HEK293 (cell line): ENCODE data around the gene ANK2.

Experiments used
- ZBTB1 ChIP-seq: fragments of 450-650 bp; formaldehyde crosslinking; IDR thresholded peaks from 2 replicates; pipeline ENCODE4 v1.5.1; 2016; ENCODE audit warnings: missing biosample characterization, missing genetic modification characterization
- ZBTB21 ChIP-seq: fragments of 450-650 bp; formaldehyde crosslinking; IDR thresholded peaks from 2 replicates; pipeline ENCODE4 v1.5.1; 2017; ENCODE audit warnings: missing biosample characterization, missing genetic modification characterization
- ZBTB8A ChIP-seq: fragments of 450-650 bp; formaldehyde crosslinking; IDR thresholded peaks from 2 replicates; pipeline ENCODE4 v1.5.1; 2016; ENCODE audit warnings: missing biosample characterization, missing genetic modification characterization
- ZFP37 ChIP-seq: fragments of 450-650 bp; formaldehyde crosslinking; IDR thresholded peaks from 2 replicates; pipeline ENCODE4 v1.5.1; 2016; ENCODE audit warnings: missing biosample characterization, missing genetic modification characterization
- ZNF514 ChIP-seq: fragments of 450-650 bp; formaldehyde crosslinking; IDR thresholded peaks from 2 replicates; pipeline ENCODE4 v1.5.1; 2016; ENCODE audit warnings: missing biosample characterization, missing genetic modification characterization
- ZSCAN30 ChIP-seq: fragments of 450-650 bp; IDR thresholded peaks from 2 replicates; pipeline ENCODE4 v1.5.1; 2018; ENCODE audit warnings: missing biosample characterization, mild to moderate bottlenecking, missing genetic modification characterization, moderate library complexity

- TF ChIP-seq ZFP37: no peak
- TF ChIP-seq ZNF514 (tag by site-specific recombination): no peak
- TF ChIP-seq ZBTB8A (tag by site-specific recombination): no peak
- no peak for TF ChIP-seq ZBTB21 (tag by site-specific recombination)
- TF ChIP-seq ZSCAN30 (tag by site-specific recombination): no peak
- no peak for TF ChIP-seq ZBTB1 (tag by site-specific recombination)
These were observed 315.9 kb downstream of the ANK2 start for GRCh38 chr4:113365377-113365776.
